DOHH2 (cell line): Measurements from ENCODE around the gene TMEM41A.

Experiments
- H3F3A ChIP-seq: fragments of 200-600 bp; sonication (generic), shearing (Covaris generic); 2 replicates; pipeline ENCODE4 v1.6.0; 2016; ENCODE audit warnings: antibody characterized with exemption, mild to moderate bottlenecking; ENCODE audit not compliant: control insufficient read depth, insufficient read depth
- H3K27ac ChIP-seq: fragments of 200-600 bp; sonication (generic); 2 replicates; pipeline ENCODE4 v1.5.1; 2014; ENCODE audit warnings: low read depth, mild to moderate bottlenecking, low read length, moderate library complexity
- H3K27me3 ChIP-seq: fragments of 200-600 bp; sonication (generic); 2 replicates; pipeline ENCODE4 v1.6.1; 2014; ENCODE audit warnings: mild to moderate bottlenecking, low read length, mixed read lengths; ENCODE audit not compliant: control insufficient read depth
- H3K36me3 ChIP-seq: fragments of 200-600 bp; sonication (generic); 2 replicates; pipeline ENCODE4 v1.6.1; 2014; ENCODE audit warnings: mild to moderate bottlenecking, low read length, moderate library complexity, mixed read lengths; ENCODE audit not compliant: control insufficient read depth
- H3K4me1 ChIP-seq: fragments of 200-600 bp; sonication (generic); 2 replicates; pipeline ENCODE4 v1.6.1; 2014; ENCODE audit warnings: mild to moderate bottlenecking, low read length, mixed read lengths; ENCODE audit not compliant: control insufficient read depth
- H3K4me2 ChIP-seq: fragments of 200-600 bp; sonication (generic); 2 replicates; pipeline ENCODE4 v1.6.0; 2014; ENCODE audit warnings: mild to moderate bottlenecking, low read length, moderate library complexity
- H3K4me3 ChIP-seq: fragments of 200-600 bp; sonication (generic); 2 replicates; pipeline ENCODE4 v1.5.1; 2014; ENCODE audit warnings: mild to moderate bottlenecking, low read length, mixed read lengths
- H3K79me2 ChIP-seq: fragments of 200-600 bp; sonication (generic); 2 replicates; pipeline ENCODE4 v1.6.1; 2014; ENCODE audit warnings: mild to moderate bottlenecking, low read length, mixed read lengths; ENCODE audit not compliant: control insufficient read depth
- H3K9me2 ChIP-seq: fragments of 200-600 bp; sonication (generic); replicated peaks from 2 replicates; pipeline ENCODE4 v1.6.1; 2014; ENCODE audit warnings: mild to moderate bottlenecking, low read length, mixed read lengths; ENCODE audit not compliant: control insufficient read depth
- H3K9me3 ChIP-seq: fragments of 200-600 bp; sonication (generic); 2 replicates; pipeline ENCODE4 v1.6.1; 2014; ENCODE audit warnings: antibody characterized with exemption, low read length, mixed read lengths; ENCODE audit not compliant: control insufficient read depth, insufficient read depth
- H4K20me1 ChIP-seq: fragments of 200-600 bp; sonication (generic); 2 replicates; pipeline ENCODE4 v1.6.0; 2014; ENCODE audit warnings: low read depth, mild to moderate bottlenecking, antibody characterized with exemption, low read length, moderate library complexity; ENCODE audit not compliant: control insufficient read depth, insufficient read depth
- EZH2phosphoT487 ChIP-seq: fragments of 200-600 bp; sonication (generic); IDR thresholded peaks from 2 replicates; pipeline ENCODE4 v1.6.1; 2017; ENCODE audit warnings: borderline replicate concordance, mild to moderate bottlenecking, antibody characterized with exemption, low read length, moderate library complexity, mixed read lengths
- TF ChIP-seq, protein P1 (sequence below): fragments of 200-600 bp; sonication (generic); IDR thresholded peaks from one replicate; pipeline ENCODE4 v1.5.1; 2014; ENCODE audit warnings: antibody characterized with exemption, mild to moderate bottlenecking, low read depth, low read length; ENCODE audit not compliant: poor library complexity, severe bottlenecking

The TMEM41A gene

DNA sequence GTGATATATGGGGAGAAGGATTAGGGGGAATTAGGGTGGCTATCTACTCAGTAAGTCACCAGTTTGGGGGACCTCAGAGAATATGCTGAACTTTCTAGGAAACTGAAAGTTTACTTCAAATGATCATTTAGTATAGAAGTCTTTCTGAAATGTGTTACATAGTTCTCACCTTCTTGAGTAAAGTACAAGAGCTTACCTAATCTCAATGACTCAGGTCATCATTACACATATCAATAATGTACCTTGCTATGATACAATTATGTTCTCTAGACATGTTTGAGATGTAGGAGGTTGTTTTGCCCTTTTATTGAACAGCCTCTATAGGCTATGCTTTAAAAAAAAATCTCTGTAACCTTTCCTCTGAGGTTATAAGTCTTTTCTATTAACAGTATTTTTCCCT is 50.7 kb downstream of the TMEM41A start:
- Histone ChIP-seq H3K27ac (no peak overlapping the region), H3K9me3 (no peaks in the 10 kb centered on the region), H3K4me2 (no peak overlapping the region), H3K4me3 (no peak overlapping the region), H3K36me3 (no peaks in the 10 kb centered on the region), H3K4me1 (no peaks in the 10 kb centered on the region), H3F3A (no peaks in the 10 kb centered on the region), H4K20me1 (no peaks in the 10 kb centered on the region), H3K79me2 (no peaks in the 10 kb centered on the region), H3K9me2 (no peaks in the 10 kb centered on the region), H3K27me3 (peaks cover 2% of the 10 kb centered on the region; the same call in 1 of the 2 replicates)
- TF ChIP-seq, protein P1, sequence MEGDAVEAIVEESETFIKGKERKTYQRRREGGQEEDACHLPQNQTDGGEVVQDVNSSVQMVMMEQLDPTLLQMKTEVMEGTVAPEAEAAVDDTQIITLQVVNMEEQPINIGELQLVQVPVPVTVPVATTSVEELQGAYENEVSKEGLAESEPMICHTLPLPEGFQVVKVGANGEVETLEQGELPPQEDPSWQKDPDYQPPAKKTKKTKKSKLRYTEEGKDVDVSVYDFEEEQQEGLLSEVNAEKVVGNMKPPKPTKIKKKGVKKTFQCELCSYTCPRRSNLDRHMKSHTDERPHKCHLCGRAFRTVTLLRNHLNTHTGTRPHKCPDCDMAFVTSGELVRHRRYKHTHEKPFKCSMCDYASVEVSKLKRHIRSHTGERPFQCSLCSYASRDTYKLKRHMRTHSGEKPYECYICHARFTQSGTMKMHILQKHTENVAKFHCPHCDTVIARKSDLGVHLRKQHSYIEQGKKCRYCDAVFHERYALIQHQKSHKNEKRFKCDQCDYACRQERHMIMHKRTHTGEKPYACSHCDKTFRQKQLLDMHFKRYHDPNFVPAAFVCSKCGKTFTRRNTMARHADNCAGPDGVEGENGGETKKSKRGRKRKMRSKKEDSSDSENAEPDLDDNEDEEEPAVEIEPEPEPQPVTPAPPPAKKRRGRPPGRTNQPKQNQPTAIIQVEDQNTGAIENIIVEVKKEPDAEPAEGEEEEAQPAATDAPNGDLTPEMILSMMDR = no peak
- TF ChIP-seq EZH2phosphoT487 = no peak

DNA sequence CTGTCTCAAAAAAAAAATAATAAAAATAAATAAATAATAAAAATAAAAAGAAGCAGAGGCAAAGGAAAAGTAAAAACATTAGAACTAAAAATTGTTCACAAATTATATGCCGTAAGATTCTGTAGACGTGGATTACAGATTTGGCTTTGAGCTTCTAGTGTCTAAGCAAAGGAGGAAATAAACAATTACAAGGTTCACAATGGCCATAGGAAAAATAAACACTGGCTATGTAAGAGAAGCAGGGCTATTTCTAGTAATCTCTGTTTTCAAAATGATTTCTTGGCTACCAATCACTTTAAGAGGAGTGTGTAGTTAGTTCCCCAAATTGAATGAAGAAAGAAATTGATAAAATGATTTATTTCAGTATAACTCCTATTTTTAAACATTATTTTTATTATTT is 54.5 kb downstream of the TMEM41A start:
- Histone ChIP-seq H3K4me3 (no peak overlapping the region), H3K27ac (no peak overlapping the region), H3K4me2 (no peak overlapping the region), H4K20me1 (no peaks in the 10 kb centered on the region), H3F3A (no peaks in the 10 kb centered on the region), H3K36me3 (no peaks in the 10 kb centered on the region), H3K27me3 (peaks cover 2% of the 10 kb centered on the region; the same call in 1 of the 2 replicates), H3K9me2 (no peaks in the 10 kb centered on the region), H3K4me1 (no peaks in the 10 kb centered on the region), H3K9me3 (no peaks in the 10 kb centered on the region), H3K79me2 (no peaks in the 10 kb centered on the region)
- TF ChIP-seq, protein P1 = no peak
- TF ChIP-seq EZH2phosphoT487 = no peak

DNA sequence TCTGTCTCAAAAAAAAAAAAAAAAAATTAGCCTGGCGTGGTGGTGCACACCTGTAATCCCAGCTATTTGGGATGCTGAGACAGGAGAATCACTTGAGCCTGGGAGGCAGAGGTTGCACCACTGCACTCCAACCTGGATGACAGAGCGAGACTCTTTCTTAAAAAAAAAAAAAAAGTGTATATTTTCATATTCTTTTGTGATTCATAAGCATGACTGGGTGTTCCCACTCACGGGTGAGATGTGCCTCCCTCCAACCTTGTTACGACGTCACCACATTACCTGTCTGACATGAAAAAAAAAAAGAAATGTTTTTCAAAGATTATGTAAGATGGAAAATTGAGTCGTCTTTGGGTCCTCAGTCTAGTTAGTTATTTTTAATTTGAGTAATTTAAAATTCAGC is 56.8 kb downstream of the TMEM41A start:
- no peaks in the 10 kb centered on the region for H3K9me3 ChIP-seq
- no peaks in the 10 kb centered on the region for H3K36me3 ChIP-seq
- H3K4me2 ChIP-seq = no peak overlapping the region
- no peaks in the 10 kb centered on the region for H4K20me1 ChIP-seq
- no peaks in the 10 kb centered on the region for H3K9me2 ChIP-seq
- no peaks in the 10 kb centered on the region for H3K79me2 ChIP-seq
- H3K4me3 ChIP-seq = no peak overlapping the region
- H3K4me1 ChIP-seq = no peaks in the 10 kb centered on the region
- H3K27ac ChIP-seq = no peak overlapping the region
- H3F3A ChIP-seq = no peaks in the 10 kb centered on the region
- TF ChIP-seq, protein P1 = no peak
- no peak for TF ChIP-seq EZH2phosphoT487
- H3K27me3 ChIP-seq = no peaks in the 10 kb centered on the region
